GM23248 (cell line): ENCODE results near the gene TBRG4. TPM values are rescaled to one million over a fixed set of nuclear protein-coding genes. Genes with fewer than 3 reads are reported as not detected.
"Not testable (repeated sequence)": the region's sequence is repeated elsewhere in the genome, so short reads cannot be mapped to it uniquely, and the experiment has no call there.

Experiments used
- DNase-seq: peaks from one replicate; pipeline ENCODE4 v3.0.0-alpha.2; 2015
- H2AFZ ChIP-seq: fragments of 200-600 bp; sonication (generic); 2 replicates; pipeline ENCODE4 v1.6.1; 2016; ENCODE audit warnings: antibody characterized with exemption
- H3F3A ChIP-seq: fragments of 200-600 bp; sonication (generic); 2 replicates; pipeline ENCODE4 v1.6.1; 2016; ENCODE audit warnings: mild to moderate bottlenecking, antibody characterized with exemption, mixed run types; ENCODE audit not compliant: insufficient read depth
- H3K27ac ChIP-seq: fragments of 200-600 bp; sonication (generic); 2 replicates; pipeline ENCODE4 v1.5.1; 2016; ENCODE audit warnings: mild to moderate bottlenecking
- H3K27me3 ChIP-seq: fragments of 200-600 bp; sonication (generic); replicated peaks from 2 replicates; pipeline ENCODE4 v1.6.1; 2016; ENCODE audit warnings: mild to moderate bottlenecking; ENCODE audit not compliant: insufficient read depth
- H3K36me3 ChIP-seq: fragments of 200-600 bp; sonication (generic); 2 replicates; pipeline ENCODE4 v1.6.1; 2016; ENCODE audit warnings: low read depth, mild to moderate bottlenecking
- H3K4me1 ChIP-seq: fragments of 200-600 bp; sonication (generic); 2 replicates; pipeline ENCODE4 v1.6.1; 2016; ENCODE audit warnings: mild to moderate bottlenecking; ENCODE audit not compliant: insufficient read depth
- H3K4me2 ChIP-seq: fragments of 200-600 bp; sonication (generic); one replicate; pipeline ENCODE4 v1.6.1; 2016; ENCODE audit warnings: mild to moderate bottlenecking; ENCODE audit not compliant: unreplicated experiment
- H3K4me3 ChIP-seq: fragments of 200-600 bp; sonication (generic); 2 replicates; pipeline ENCODE4 v1.5.1; 2016; ENCODE audit warnings: mild to moderate bottlenecking
- H3K79me2 ChIP-seq: fragments of 200-600 bp; sonication (generic); 2 replicates; pipeline ENCODE4 v1.6.1; 2016; ENCODE audit warnings: mild to moderate bottlenecking; ENCODE audit not compliant: insufficient read depth
- H3K9ac ChIP-seq: fragments of 200-600 bp; sonication (generic); 2 replicates; pipeline ENCODE4 v1.6.1; 2016; ENCODE audit warnings: mild to moderate bottlenecking
- H3K9me2 ChIP-seq: fragments of 200-600 bp; sonication (generic); 2 replicates; pipeline ENCODE4 v1.6.1; 2016; ENCODE audit warnings: mixed run types, mild to moderate bottlenecking, moderate library complexity; ENCODE audit not compliant: insufficient read depth
- H3K9me3 ChIP-seq: fragments of 200-600 bp; sonication (generic); one replicate; pipeline ENCODE4 v1.6.1; 2017; ENCODE audit warnings: low read depth
- H4K20me1 ChIP-seq: fragments of 200-600 bp; sonication (generic); 2 replicates; pipeline ENCODE4 v1.6.0; 2016; ENCODE audit not compliant: insufficient read depth
- EZH2 ChIP-seq: fragments of 200-600 bp; sonication (generic); IDR thresholded peaks from 2 replicates; pipeline ENCODE4 v1.6.1; 2018; ENCODE audit warnings: antibody characterized with exemption, mild to moderate bottlenecking; ENCODE audit not compliant: insufficient read depth, poor library complexity, severe bottlenecking
- EZH2phosphoT487 ChIP-seq: fragments of 200-600 bp; sonication (generic); IDR thresholded peaks from 2 replicates; pipeline ENCODE4 v1.6.1; 2018; ENCODE audit warnings: antibody characterized with exemption, moderate library complexity, mild to moderate bottlenecking, low read depth; ENCODE audit not compliant: insufficient read depth
- WGBS, 2 experiments: methylation state at CpG; one replicate each; pipeline ENCODE4 v1.1.6; 2015 to 2017; ENCODE audit warnings: low lambda C conversion rate in 2 of 2, low coverage in 1 of 2; ENCODE audit errors: missing lambda C conversion rate in 2 of 2; 5-methylcytosine and 5-hydroxymethylcytosine counted together
- in situ Hi-C: fragments of 300-500 bp; cut with MboI; formaldehyde crosslinking; loops from 2 replicates; pipeline ENCODE4 v1.15.0; 2020
- polyA plus RNA-seq: library from polyadenylated mRNA; unstranded; fragments of >200 nt; fragmentation: Nextera tagmentation; extraction: Ambion mirVana; gene quantifications from 2 replicates; pipeline ENCODE4 v1.2.1, GENCODE V29; 2016
- total RNA-seq: library from RNA; depleted of rRNA; stranded (reverse); fragments of >200 nt; shearing (Covaris generic); gene quantifications from 2 replicates; pipeline ENCODE4 v1.2.3, GENCODE V29; 2014

TBRG4 gene
- total and polyA plus RNA-seq, 2 experiments from 2014 or later: 55.8 to 62.7 TPM

DNA sequence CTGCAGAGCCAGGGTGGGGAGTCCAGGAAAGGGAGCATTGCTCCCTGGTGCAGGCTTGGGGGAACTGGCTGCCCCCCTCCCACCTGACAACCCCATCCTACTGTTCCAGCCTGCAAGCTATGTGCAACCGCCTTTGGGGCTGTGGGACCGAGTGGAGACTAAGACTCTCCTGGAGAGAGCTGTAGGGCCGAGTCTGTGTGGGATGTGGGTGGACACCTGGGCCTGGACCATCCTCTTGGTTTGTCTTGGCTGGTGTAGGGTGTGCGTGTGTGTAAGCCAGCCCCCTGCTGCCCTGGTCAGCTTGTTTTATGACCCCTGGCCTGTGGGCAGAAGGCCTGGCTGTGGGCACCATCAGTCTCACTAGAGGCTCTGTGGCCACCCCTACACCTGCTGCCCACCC lies 44.4 kb upstream of the TBRG4 start:
- H3K4me1 ChIP-seq: no peaks in the 10 kb centered on the region
- H3K4me2 ChIP-seq: no peak overlapping the region
- H3K4me3 ChIP-seq: no peak overlapping the region
- H2AFZ ChIP-seq: no peak overlapping the region
- TF ChIP-seq EZH2phosphoT487: no peak
- no peak for TF ChIP-seq EZH2
- no peaks in the 10 kb centered on the region for H4K20me1 ChIP-seq
- H3K27ac ChIP-seq: no peak overlapping the region
- H3K9me2 ChIP-seq: no peaks in the 10 kb centered on the region
- no peak overlapping the region for H3K9ac ChIP-seq
- H3F3A ChIP-seq: no peaks in the 10 kb centered on the region
- H3K9me3 ChIP-seq: no peaks in the 10 kb centered on the region
- DNase-seq: no peak
- in situ Hi-C loops: loop anchor here (10.0 to 25.0 kb wide), 2 partner anchors 99 to 706 kb away; partner anchors contain the start of gene CCDC201
- 81 to 89% methylated on average over 4 of the region's 4 CpGs for WGBS, 2 experiments
- H3K27me3 ChIP-seq: peaks cover 30% of the 10 kb centered on the region
- no peaks in the 10 kb centered on the region for H3K36me3 ChIP-seq
- no peaks in the 10 kb centered on the region for H3K79me2 ChIP-seq

DNA sequence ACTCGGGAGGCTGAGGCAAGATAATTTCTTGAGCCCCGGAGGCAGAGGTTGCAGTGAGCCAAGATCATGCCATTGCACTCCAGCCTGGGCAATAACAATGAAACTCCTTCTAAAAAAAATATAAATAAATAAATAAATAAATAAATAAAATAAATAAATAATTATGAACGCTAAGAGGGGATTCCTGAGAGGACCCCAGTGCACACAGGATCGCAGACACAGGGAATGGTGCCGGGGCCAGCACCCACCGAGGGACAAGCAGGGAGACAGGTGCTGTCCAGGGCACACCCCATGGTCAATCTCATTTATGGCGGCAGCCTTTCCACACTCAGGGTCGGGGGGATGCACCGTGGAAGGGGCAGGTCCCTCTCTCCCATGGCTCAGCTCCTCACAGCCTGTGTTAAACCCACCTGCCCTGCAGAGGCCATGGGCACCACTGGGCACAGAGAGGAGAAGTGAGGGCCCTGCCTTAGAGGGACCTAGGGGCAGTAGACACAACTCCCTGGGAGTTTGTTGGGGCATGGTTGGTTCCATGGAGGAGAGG lies 43.9 kb upstream of the TBRG4 start:
- Histone ChIP-seq H3K27ac (no peak overlapping the region), H2AFZ (no peak overlapping the region), H3F3A (no peaks in the 10 kb centered on the region), H3K36me3 (no peaks in the 10 kb centered on the region), H3K9me2 (no peaks in the 10 kb centered on the region), H3K4me3 (no peak overlapping the region), H3K9me3 (no peaks in the 10 kb centered on the region), H3K4me2 (no peak overlapping the region), H3K9ac (no peak overlapping the region), H3K4me1 (no peaks in the 10 kb centered on the region), H3K27me3 (peaks cover 33% of the 10 kb centered on the region), H4K20me1 (no peaks in the 10 kb centered on the region), H3K79me2 (no peaks in the 10 kb centered on the region)
- no peak for DNase-seq
- WGBS, 2 experiments: 83 to 84% methylated on average over 9 of the region's 9 CpGs
- TF ChIP-seq EZH2phosphoT487: no peak
- no peak for TF ChIP-seq EZH2
- in situ Hi-C loops: loop anchor here (10.0 to 25.0 kb wide), 2 partner anchors 99 to 707 kb away; partner anchors contain the start of gene CCDC201

DNA sequence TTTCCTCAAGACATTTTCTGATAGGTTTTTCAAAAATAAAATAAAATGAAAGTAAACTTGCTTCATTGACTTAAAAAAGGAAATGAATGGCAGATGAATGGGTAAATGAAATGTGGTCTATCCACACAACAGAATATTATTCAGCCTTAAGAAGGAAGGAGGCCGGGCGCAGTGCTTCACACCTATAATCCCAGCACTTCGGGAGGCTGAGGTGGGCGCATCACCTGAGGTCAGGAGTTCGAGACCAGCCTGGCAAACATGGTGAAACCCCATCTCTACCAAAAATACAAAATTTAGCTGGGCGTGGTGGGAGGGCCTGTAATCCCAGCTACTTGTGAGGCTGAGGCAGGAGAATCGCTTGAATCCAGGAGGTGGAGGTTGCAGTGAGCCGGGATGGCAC lies 42.4 kb upstream of the TBRG4 start:
- not testable (repeated sequence) for H3F3A ChIP-seq, H2AFZ ChIP-seq, H3K27ac ChIP-seq, H3K9me3 ChIP-seq, DNase-seq, H3K9ac ChIP-seq, H3K79me2 ChIP-seq, H3K9me2 ChIP-seq, H3K36me3 ChIP-seq, H3K4me2 ChIP-seq, H4K20me1 ChIP-seq, H3K4me1 ChIP-seq, H3K4me3 ChIP-seq
- in situ Hi-C loops: loop anchor here (10.0 to 25.0 kb wide), 2 partner anchors 101 to 708 kb away; partner anchors contain the start of gene CCDC201
- WGBS, 2 experiments: 64% methylated on average over 8 of the region's 8 CpGs
- H3K27me3 ChIP-seq: peaks cover 27% of the 10 kb centered on the region; the same call in 1 of the 2 replicates

DNA sequence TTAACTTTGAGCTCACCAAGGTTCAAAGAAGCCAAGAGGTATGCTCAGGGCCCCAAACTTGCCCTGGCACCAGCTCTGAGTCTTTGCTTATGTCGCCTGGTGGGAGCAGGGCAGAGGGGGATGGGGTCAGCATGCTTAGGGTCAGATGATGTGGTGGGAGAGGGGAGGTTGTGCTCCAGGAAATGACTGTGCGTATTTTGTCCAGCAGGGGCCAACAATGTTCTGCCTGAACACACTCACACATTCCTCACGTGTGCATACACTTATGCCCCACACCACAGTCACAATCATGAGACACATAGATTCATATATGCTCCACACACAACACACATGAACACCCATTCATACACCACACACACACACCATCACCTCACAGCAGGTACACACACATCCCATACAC lies 41.7 kb upstream of the TBRG4 start:
- Histone ChIP-seq H3F3A (no peaks in the 10 kb centered on the region), H3K79me2 (no peaks in the 10 kb centered on the region), H3K9ac (no peak overlapping the region), H3K4me3 (no peak overlapping the region), H3K4me1 (no peaks in the 10 kb centered on the region), H3K36me3 (no peaks in the 10 kb centered on the region), H4K20me1 (no peaks in the 10 kb centered on the region), H2AFZ (no peak overlapping the region), H3K9me3 (no peaks in the 10 kb centered on the region), H3K9me2 (no peaks in the 10 kb centered on the region), H3K27me3 (peaks cover 30% of the 10 kb centered on the region; the same call in 1 of the 2 replicates), H3K4me2 (no peak overlapping the region), H3K27ac (no peak overlapping the region)
- 43 to 50% methylated on average over 3 of the region's 3 CpGs for WGBS, 2 experiments
- DNase-seq: no peak
- in situ Hi-C loops: loop anchor here (10.0 to 25.0 kb wide), 2 partner anchors 102 to 709 kb away; partner anchors contain the start of gene CCDC201
- TF ChIP-seq EZH2phosphoT487: no peak
- no peak for TF ChIP-seq EZH2
